Posterior vena cava (tissue), 2 donors: Measurements from ENCODE around the gene ATP5ME. TPM values are rescaled to one million over a fixed set of nuclear protein-coding genes. Genes with fewer than 3 reads are reported as not detected.
A peak's percentile ranks its signal among the peaks of the same experiment; 100 is the strongest.

Source experiments
- DNase-seq: peaks from one replicate; pipeline ENCODE4 v3.0.0-alpha.2; 2020; ENCODE audit warnings: low spot score
- intact Hi-C, 2 donors: fragments of 100-400 bp; cut with DNase I; formaldehyde crosslinking; loops; one replicate each; pipeline versions ENCODE4 v1.14.1 to v1.14.2; 2022 to 2023
- total RNA-seq, 2 donors: library from RNA; stranded (reverse); fragmentation: NEBNext Ultra II Directional; extraction: Animal tissue kit (Norgen Biotek cat#: 25700); gene quantifications; one replicate each; pipeline ENCODE4 v1.2.1, GENCODE V29; 2021
- donor health status: DM: yes; HTN: yes; CAD: no.
- donor health status: DM: yes; HTN: yes; CAD: no.

ATP5ME gene
- total RNA-seq, 2 donors from 2014 or later: 180 to 237 TPM

GRCh38 chr4:628821-629635 is 45.0 kb downstream of the ATP5ME start:
- DNase-seq: peak; percentile 70
- intact Hi-C loops: no loop called here

DNA sequence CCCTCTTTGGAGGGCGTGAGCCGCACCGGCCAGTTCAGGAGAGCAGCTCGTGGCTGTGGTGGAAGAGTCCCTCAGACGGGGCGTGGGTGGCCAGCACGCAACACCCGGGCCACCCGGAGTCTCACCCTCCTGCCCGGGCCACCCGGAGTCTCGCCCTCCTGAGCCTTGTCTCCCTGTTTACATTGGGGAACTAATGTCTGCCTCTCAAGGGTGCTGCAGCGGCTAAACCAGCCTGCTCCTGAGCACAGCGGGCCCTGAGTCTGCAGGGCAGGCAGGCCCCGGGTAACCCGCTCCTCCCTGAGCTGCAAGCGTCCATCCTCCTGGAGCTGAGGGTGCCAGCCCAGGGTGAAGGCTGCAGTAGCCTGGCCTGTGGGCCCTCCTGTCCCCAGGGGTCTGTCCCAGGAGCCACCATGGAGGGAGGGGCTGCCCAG is 45.8 kb downstream of the ATP5ME start:
- no peak for DNase-seq
- intact Hi-C loops: no loop called here

- peak; percentile 61 for DNase-seq
- intact Hi-C loops: no loop called here
Measured at GRCh38 chr4:627347-628125, 46.5 kb downstream of the ATP5ME start.

DNA sequence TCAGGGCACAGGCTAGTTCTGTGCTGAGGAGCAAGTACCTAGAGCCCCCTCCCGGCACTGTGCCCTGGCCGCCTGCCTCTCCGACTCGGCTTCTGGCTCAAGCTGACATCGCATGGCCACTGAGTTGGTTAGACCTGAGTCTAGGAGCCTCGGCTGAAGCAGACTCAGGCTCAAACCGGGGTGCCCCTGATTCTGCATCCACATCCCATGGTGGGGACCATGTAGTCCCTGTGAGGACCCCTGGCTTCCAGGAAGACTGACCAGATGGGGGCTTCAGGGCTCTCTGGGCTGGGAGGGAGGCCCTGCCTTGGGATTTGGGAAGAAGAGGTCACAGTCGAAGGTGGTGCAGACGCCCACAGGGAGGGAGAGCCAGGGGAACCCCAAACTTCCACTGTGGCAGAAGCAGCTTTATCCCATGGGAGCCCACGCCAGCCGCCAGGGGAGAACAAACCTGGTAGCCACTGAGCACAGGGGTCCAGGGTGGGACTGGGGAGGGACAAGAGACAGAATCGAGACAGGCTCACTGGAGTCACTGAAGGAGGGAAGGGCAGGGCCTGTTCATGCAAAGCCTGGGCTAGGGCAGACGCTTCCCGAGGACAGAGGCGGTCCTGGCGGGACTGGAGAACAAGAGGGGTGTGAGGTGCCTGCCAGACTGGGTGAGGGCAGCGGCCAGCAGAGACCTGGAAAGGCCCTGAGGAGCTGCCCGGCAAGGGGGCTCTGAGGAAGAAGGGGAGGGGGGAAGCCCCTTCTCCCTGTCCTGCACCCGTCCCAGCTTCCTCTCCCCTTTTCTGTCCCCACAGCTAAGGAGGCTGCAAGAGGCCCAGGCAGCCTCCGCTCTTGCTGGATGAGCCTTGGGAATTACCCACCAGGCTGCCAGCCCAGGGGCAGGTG is 47.6 kb downstream of the ATP5ME start:
- intact Hi-C loops: no loop called here

DNA sequence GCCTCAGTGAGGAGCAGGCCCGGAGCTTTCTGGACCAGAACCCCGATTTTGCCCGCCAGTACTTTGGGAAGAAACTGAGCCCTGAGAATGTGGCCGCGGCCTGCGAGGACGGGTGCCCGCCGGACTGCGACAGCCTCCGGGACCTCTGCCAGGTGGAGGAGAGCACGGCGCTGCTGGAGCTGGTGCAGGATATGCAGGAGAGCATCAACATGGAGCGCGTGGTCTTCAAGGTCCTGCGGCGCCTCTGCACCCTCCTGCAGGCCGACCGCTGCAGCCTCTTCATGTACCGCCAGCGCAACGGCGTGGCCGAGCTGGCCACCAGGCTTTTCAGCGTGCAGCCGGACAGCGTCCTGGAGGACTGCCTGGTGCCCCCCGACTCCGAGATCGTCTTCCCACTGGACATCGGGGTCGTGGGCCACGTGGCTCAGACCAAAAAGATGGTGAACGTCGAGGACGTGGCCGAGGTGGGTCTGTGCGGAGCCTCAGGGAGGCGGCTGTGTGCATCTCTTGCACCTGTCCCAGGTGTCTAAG is 48.4 kb downstream of the ATP5ME start:
- peak; percentile 49 for DNase-seq
- intact Hi-C loops: no loop called here

More for the DNA sequence above, 47.6 kb downstream of the ATP5ME start:
- DNase-seq: peak; percentile 79

GRCh38 chr4:624705-625590 is 49.1 kb downstream of the ATP5ME start, which contains the start of gene PDE6B:
PDE6B (plus strand) TSS chr4:625573; CDS start chr4:625627, 54 bp downstream.
- intact Hi-C loops: no loop called here

GRCh38 chr4:623914-624566 is 50.0 kb downstream of the ATP5ME start:
- DNase-seq: peak; percentile 70
- intact Hi-C loops: no loop called here

More at GRCh38 chr4:624705-625590, 49.1 kb downstream of the ATP5ME start, which contains the start of gene PDE6B:
- peak; percentile 71 for DNase-seq

- DNase-seq: peak; percentile 64
- intact Hi-C loops: no loop called here
Measured at GRCh38 chr4:622996-623913, 50.8 kb downstream of the ATP5ME start.

Other genes starting within 250 kb of the ATP5ME start
- 10 to 100 TPM; 17.4 to 20.4 TPM for gene ZNF721, start 175.1 kb downstream of the ATP5ME start, total RNA-seq
- gene PIGG, start 175.1 kb downstream of the ATP5ME start, total RNA-seq: 10 to 100 TPM; 32.7 to 42.8 TPM
- gene TMEM271, start 98.0 kb downstream of the ATP5ME start, total RNA-seq: not detected
- gene PDE6B, start 48.7 kb downstream of the ATP5ME start, total RNA-seq: 1 to 10 TPM; 1.4 to 3.7 TPM
- gene MYL5, start 266 bp upstream of the ATP5ME start, total RNA-seq: 10 to 100 TPM in 1 of 2 donors, 1 to 10 TPM in 1; 7.9 to 12.4 TPM
- 10 to 100 TPM in 1 of 2 donors, 1 to 10 TPM in 1; 9.3 to 10.4 TPM for gene SLC49A3, start 14.9 kb upstream of the ATP5ME start, total RNA-seq
- 10 to 100 TPM; 25.6 to 35.8 TPM for gene PCGF3, start 31.6 kb upstream of the ATP5ME start, total RNA-seq
- gene CPLX1, start 151.9 kb upstream of the ATP5ME start, total RNA-seq: 1 to 10 TPM; 2.5 to 5.1 TPM